Dedifferentiated amniotic fluid mesenchymal stem cell (primary cell): ENCODE data around the gene CTCF.

Experiments
- DNase-seq: peaks from one replicate; pipeline ENCODE4 v3.0.0-alpha.2; 2016; ENCODE audit errors: extremely low spot score

The CTCF gene

DNA sequence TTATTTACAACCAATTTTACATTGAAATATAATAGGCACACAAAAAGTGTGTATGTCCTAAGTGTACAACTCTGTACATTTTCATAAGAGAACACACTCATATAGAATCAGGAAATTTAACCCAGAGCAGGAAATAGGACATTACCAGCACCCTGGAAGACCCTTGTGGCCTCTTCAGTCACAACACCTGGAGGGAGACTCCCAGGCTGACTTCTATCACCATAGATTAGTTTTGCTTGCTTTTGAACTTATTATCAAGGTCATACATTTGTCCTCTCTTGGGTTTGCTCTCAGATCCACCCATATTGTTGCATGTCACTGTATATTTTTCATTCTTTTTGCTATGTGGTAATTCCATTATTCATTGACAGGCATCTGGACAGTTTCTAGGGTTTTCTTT, 27.9 kb upstream of the CTCF start:
- DNase-seq = no peak

- DNase-seq = no peak
Observed at GRCh38 chr16:67535201-67535600, 27.1 kb upstream of the CTCF start.

GRCh38 chr16:67537270-67537635, 25.1 kb upstream of the CTCF start:
- DNase-seq = peak; percentile 29

DNA sequence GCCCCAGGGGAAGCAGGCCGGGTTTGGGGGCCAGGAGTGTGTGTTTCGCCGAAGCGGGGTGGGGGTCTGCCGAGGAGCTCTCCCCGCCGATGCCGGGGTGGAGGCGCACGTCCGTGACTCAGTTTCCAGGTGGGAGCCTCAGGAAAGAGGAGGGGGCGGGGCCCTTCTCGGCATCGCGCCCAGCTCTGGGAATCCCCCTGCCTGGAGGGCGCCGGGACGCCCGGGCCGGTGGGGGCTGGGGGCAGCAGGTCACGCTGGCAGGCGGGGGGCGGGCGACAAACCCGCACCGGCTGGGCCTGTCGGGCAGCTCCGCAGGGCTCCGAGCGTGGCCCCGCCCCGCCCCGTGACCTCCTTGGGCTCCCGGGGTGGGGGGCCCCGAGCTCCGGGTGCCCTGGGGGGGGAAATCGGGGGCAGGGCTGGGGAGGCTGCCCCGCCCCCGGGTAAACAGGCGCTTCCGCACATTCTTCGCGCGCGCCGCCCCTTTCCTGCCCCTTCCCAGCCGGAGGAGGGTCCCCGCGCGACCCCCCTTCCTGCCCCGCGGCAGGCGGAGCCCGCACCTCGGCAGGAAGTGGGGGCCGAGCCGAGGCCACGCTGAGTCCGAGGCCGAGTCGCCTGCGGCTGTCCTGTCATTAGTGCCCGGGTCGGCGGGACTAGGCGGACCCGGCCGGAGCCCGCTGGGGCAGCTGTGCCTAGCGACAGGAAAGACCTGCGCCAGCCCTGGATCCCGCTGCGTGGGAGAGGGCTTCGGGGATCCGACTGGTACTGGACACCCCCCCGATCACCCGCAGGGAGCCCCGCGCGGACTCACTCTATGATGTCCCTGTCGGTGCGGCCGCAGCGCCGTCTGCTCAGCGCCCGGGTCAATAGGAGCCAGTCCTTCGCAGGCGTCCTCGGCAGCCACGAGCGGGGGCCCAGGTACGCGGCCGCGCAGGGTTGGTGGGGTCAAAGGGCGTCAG, 24.4 kb upstream of the CTCF start:
- no peak for DNase-seq

- DNase-seq = no peak
Observed at GRCh38 chr16:67538666-67539101, 23.6 kb upstream of the CTCF start.

- DNase-seq = no peak
Observed at GRCh38 chr16:67539271-67539670, 23.1 kb upstream of the CTCF start.

GRCh38 chr16:67539691-67540635, 22.4 kb upstream of the CTCF start:
- no peak for DNase-seq

DNA sequence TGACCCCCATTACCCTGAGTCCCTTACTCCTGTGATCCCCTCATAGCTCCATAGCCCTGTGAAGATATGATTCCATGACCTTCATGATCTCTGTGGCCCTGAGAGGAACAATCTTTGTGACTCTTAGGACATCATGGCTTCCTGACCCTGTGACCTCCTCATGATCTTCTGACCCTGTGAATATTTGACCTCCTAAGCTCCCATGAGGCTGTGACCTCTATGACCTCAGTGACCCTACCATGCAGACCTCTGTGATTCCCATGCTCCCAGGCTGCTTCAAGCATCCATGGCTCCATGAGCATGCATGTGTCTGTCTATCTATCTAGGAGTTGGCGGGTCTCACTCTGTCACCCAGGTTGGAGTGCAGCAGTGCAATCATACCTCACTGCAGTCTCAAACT, 21.6 kb upstream of the CTCF start:
- DNase-seq = no peak

DNA sequence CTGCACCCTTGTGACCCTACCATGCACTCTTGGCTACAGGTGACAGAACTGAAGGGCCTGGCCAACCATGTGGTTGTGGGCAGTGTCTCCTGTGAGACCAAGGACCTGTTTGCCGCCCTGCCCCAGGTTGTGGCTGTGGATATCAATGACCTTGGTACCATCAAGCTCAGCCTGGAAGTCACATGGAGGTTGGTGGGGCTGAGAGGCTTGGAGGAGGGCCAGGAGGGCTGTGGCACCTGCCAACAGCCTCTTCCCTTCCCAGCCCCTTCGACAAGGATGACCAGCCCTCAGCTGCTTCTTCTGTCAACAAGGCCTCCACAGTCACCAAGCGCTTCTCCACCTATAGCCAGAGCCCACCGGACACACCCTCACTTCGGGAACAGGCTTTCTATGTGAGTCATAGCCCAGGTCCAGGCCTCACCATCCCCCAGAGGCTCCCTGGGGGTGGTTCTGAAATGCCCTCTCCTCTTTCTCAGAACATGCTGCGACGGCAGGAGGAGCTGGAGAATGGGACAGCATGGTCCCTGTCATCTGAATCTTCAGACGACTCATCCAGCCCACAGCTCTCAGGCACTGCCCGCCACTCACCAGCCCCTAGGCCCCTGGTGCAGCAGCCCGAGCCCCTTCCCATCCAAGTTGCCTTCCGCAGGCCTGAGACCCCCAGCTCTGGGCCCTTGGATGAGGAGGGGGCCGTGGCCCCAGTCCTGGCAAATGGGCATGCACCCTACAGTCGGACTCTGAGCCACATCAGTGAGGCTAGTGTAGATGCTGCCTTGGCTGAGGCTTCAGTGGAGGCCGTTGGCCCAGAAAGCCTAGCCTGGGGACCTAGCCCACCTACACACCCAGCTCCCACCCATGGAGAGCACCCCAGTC, 20.7 kb upstream of the CTCF start:
- DNase-seq = no peak

DNA sequence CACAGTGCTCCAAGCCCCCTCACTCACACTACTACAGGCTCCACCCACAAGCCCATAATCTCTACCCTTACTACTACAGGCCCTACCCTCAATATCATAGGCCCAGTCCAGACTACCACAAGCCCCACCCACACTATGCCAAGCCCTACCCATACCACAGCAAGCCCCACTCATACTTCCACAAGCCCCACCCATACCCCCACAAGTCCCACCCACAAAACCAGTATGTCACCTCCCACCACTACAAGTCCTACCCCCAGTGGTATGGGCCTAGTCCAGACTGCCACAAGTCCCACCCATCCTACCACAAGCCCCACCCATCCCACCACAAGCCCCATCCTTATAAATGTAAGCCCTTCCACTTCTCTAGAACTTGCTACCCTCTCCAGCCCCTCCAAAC, 19.9 kb upstream of the CTCF start:
- no peak for DNase-seq

GRCh38 chr16:67543036-67543435, 19.3 kb upstream of the CTCF start:
- DNase-seq = no peak

DNA sequence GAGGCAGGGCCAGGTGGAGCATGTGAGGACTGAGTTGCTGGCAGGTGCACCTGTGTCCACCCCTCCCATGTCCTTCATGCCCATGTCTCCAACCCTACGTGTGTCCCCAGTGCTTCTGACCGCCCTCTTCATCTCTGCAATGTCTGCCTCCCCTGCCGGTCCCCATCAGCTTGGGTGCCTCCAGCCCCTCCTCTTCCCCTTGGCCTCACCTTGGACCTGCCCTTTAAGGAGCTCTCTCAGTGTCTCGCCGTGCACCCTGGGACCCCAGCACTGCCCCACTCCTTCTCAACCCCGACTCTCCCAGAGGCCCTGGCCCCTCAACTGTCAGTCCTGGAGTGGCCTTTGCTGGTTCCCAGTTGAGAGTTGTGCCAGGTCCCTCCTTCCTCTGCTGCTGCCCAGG, 18.7 kb upstream of the CTCF start:
- no peak for DNase-seq

- DNase-seq = no peak
Observed at GRCh38 chr16:67544329-67544841, 17.9 kb upstream of the CTCF start.

DNA sequence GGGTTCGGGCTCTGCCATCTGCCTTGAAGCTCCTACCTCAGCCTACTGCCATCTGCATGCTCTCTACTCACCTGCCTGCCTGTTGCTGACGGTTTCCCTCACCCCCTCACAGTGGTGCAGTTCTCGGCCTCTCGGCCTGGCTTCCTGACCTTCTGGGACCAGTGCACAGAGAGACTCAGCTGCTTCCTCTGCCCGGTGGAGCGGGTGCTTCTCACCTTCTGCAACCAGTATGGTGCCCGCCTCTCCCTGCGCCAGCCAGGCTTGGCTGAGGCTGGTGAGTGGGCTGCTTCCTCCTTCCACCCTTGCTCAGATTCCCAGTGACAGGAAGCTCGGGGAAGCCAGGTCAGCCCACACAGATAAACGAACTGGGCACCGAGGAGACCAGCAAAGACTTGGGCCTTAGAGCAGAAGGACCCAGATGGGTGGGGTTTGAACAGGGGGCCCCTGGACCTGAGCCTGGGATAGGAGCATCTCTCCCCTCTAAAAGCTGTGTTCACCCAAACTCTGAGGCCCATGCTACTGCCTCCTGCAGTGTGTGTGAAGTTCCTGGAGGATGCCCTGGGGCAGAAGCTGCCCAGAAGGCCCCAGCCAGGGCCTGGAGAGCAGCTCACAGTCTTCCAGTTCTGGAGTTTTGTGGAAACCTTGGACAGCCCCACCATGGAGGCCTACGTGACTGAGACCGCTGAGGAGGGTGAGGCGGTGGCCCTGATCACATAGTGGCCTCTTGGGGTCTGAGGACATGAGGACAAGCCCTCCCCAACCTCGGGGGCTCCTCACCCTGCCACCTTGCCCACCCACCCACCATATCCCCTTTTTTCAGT, 17.3 kb upstream of the CTCF start:
- DNase-seq = no peak

DNA sequence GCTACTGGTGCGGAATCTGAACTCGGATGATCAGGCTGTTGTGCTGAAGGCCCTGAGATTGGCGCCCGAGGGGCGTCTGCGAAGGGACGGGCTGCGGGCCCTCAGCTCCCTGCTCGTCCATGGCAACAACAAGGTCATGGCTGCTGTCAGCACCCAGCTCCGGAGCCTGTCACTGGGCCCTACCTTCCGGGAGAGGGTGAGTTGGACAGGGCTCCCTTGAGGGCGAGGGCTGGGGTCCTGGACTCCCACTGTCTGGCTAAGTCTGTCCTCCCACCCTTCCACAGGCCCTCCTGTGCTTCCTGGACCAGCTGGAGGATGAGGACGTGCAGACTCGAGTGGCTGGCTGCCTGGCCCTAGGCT, 16.7 kb upstream of the CTCF start:
- DNase-seq = no peak

DNA sequence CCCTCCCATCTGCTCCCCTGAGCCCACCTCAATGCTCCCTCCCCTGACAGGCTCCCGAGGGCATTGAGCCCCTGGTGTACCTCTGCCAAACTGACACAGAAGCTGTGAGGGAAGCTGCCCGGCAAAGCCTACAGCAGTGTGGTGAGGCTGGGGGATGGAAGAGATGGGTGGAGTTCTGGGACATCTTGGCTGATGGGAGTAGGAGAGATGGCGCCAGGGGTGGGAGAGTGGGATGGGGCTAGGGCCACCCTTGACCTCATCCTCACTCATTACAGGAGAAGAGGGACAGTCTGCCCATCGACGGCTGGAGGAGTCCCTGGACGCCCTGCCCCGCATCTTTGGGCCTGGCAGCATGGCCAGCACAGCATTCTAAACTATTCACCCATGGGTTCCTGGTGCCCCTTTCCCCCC, 16.2 kb upstream of the CTCF start:
- DNase-seq = no peak

- no peak for DNase-seq
Observed at GRCh38 chr16:67546761-67547422, 15.4 kb upstream of the CTCF start.

- no peak for DNase-seq
Observed at GRCh38 chr16:67547423-67548264, 14.7 kb upstream of the CTCF start.
